HepG2 (cell line): Measurements from ENCODE around the gene DYNLT2B. TPM values are rescaled to one million over a fixed set of nuclear protein-coding genes. Genes with fewer than 3 reads are reported as not detected.

Experiments
- ARNT ChIP-seq: fragments of 450-650 bp; IDR thresholded peaks from 2 replicates; pipeline ENCODE4 v1.6.1; 2017
- HNF4G ChIP-seq, 2 experiments: sonication (generic) in 1 of 2; formaldehyde crosslinking in 1 of 2; IDR thresholded peaks; 2 replicates each; pipeline versions ENCODE4 v1.4.0 to v1.6.1; 2011 to 2020; ENCODE audit warnings: borderline replicate concordance in 2 of 2, low read depth in 2 of 2, mild to moderate bottlenecking in 2 of 2, low read length in 1 of 2, missing genetic modification reagents in 1 of 2, moderate library complexity in 1 of 2
- MAZ ChIP-seq, 2 experiments: sonication (generic) in 1 of 2; formaldehyde crosslinking in 1 of 2; IDR thresholded peaks; 2 replicates each; pipeline versions ENCODE4 v1.5.0 to v1.6.1; 2012 to 2020; ENCODE audit warnings: low read depth in 2 of 2, mild to moderate bottlenecking in 2 of 2, borderline replicate concordance in 1 of 2, improper control_type of control experiment in 1 of 2, low read length in 1 of 2, missing genetic modification reagents in 1 of 2, moderate library complexity in 1 of 2
- POLR2AphosphoS5 ChIP-seq: IDR thresholded peaks from 2 replicates; pipeline ENCODE4 v1.6.1; 2012; ENCODE audit warnings: low read depth, low read length
- POLR2G ChIP-seq: fragments of 200-400 bp; formaldehyde crosslinking; IDR thresholded peaks from 2 replicates; pipeline ENCODE4 v1.6.1; 2018; ENCODE audit warnings: mild to moderate bottlenecking, low read depth, low read length, moderate library complexity
- SATB2 ChIP-seq: sonication (generic); formaldehyde crosslinking; IDR thresholded peaks from 2 replicates; pipeline ENCODE4 v1.5.0; 2020; ENCODE audit warnings: missing genetic modification reagents
- SMAD1 ChIP-seq: sonication (generic); formaldehyde crosslinking; IDR thresholded peaks from 2 replicates; pipeline ENCODE4 v1.4.0; 2020; ENCODE audit warnings: missing genetic modification reagents, low read depth, mild to moderate bottlenecking, borderline replicate concordance
- SP5 ChIP-seq: IDR thresholded peaks from 2 replicates; pipeline ENCODE4 v1.6.1; 2016; ENCODE audit warnings: low read depth, borderline replicate concordance
- TCF7L2 ChIP-seq: IDR thresholded peaks from 2 replicates; pipeline ENCODE4 v1.6.1; 2011; ENCODE audit warnings: mild to moderate bottlenecking, low read depth, low read length, moderate library complexity
- THYN1 ChIP-seq: sonication (generic); formaldehyde crosslinking; IDR thresholded peaks from 2 replicates; pipeline ENCODE4 v1.8.1; 2023; ENCODE audit warnings: low read depth, mild to moderate bottlenecking, moderate library complexity, missing genetic modification reagents, borderline replicate concordance
- ZFAT ChIP-seq: sonication (generic); formaldehyde crosslinking; conservative IDR thresholded peaks from 2 replicates; pipeline ENCODE4 v1.8.1; 2023; ENCODE audit warnings: missing genetic modification reagents, inconsistent platforms
- ZNF577 ChIP-seq: sonication (generic); formaldehyde crosslinking; IDR thresholded peaks from 2 replicates; pipeline ENCODE4 v1.4.0; 2020; ENCODE audit warnings: mild to moderate bottlenecking, low read depth, missing genetic modification reagents, borderline replicate concordance
- ZNF816 ChIP-seq: sonication (generic); formaldehyde crosslinking; IDR thresholded peaks from 2 replicates; pipeline ENCODE4 v1.8.0; 2022; ENCODE audit warnings: missing genetic modification reagents, mild to moderate bottlenecking, borderline replicate concordance
- ZSCAN31 ChIP-seq: sonication (generic); formaldehyde crosslinking; IDR thresholded peaks from 2 replicates; pipeline ENCODE4 v1.5.0; 2020; ENCODE audit warnings: low read depth, mild to moderate bottlenecking, missing genetic modification reagents
- polyA plus RNA-seq, 8 experiments: library from polyadenylated mRNA; depleted of rRNA in 3 of 8; stranded (reverse) in 7 of 8; unstranded in 1 of 8; fragments of >200 nt; fragmentation: Illumina TruSeq in 4 of 8; extraction: Trizol in 4 of 8; gene quantifications; 2 replicates each; pipeline versions ENCODE4 v1.2.1 to v1.2.3, GENCODE V29; 2011 to 2016; ENCODE audit warnings: low read depth in 4 of 8, missing spikeins in 1 of 8, mixed read lengths in 1 of 8; ENCODE audit not compliant: insufficient read depth in 1 of 8
- total RNA-seq, 5 experiments: library from RNA; depleted of rRNA; stranded (reverse); fragments of >200 nt; fragmentation: Illumina TruSeq; extraction: Trizol; gene quantifications; 2 replicates each; pipeline ENCODE4 v1.2.3, GENCODE V29; 2016; ENCODE audit warnings: low read depth in 1 of 5
- TF ChIP-seq, protein P1 (sequence below): sonication (generic); formaldehyde crosslinking; IDR thresholded peaks from 2 replicates; pipeline ENCODE4 v1.5.0; 2020; ENCODE audit warnings: mild to moderate bottlenecking, missing genetic modification reagents
- TF ChIP-seq, protein P2 (sequence below): sonication (generic); formaldehyde crosslinking; IDR thresholded peaks from 2 replicates; pipeline ENCODE4 v1.4.0; 2020; ENCODE audit warnings: missing genetic modification reagents
- TF ChIP-seq, protein P3 (sequence below): sonication (generic); formaldehyde crosslinking; IDR thresholded peaks from 2 replicates; pipeline ENCODE4 v1.5.1; 2020; ENCODE audit warnings: missing genetic modification reagents, mild to moderate bottlenecking, borderline replicate concordance
- TF ChIP-seq, protein P4 (sequence below): sonication (generic); formaldehyde crosslinking; IDR thresholded peaks from 2 replicates; pipeline ENCODE4 v1.4.0; 2020; ENCODE audit warnings: mild to moderate bottlenecking, missing genetic modification reagents
- TF ChIP-seq, protein P5 (sequence below): sonication (generic); formaldehyde crosslinking; IDR thresholded peaks from 2 replicates; pipeline ENCODE4 v1.4.0; 2020; ENCODE audit warnings: missing genetic modification reagents

Gene DYNLT2B
- total and polyA plus RNA-seq, 2 of the 13 experiments (the other 11 are each of a cell fraction or from before 2014, with no cell fraction given): 4.0 to 7.0 TPM

DNA sequence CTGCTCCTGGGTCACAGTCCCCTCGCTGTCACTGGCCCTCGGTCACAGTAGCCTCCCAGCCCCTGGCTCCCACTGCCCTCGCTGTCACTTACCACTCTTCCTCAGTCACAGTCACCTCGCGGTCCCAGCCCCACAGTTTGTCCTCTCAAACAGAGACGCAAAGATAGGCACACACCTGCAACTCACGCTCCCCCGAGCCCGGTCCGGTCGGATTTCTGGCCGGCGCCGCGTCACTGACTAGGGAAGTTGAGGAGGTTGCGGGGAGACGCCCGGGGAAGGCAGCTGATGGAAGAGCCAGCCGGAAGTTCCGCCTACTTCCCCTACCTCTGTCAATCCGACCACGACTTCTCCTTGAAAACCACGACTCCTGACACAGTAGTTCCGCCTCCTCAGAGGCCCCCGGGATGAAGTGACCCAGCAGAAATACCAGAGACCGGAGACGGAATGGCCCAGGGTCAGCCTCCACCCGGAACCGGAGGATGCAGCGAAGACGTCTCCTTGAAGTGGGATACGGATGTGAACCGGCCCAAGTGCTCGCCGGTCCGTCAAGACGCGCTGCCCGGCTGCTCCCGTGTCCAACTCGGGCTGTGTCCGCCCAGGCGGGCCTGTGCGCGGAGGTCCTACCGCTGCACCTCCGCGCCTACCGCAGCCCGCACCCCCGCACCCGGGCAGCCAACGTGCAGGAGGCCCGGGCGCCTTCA, 30.4 kb downstream of the DYNLT2B start, which contains the start of gene PCYT1A (continued):
- peak; percentile 20; the same call in 1 of the 2 replicates for TF ChIP-seq MAZ (IDR thresholded peaks at IDR 0.05; ENCODE audit: borderline replicate concordance, low read depth, low read length)
- peak; percentile 65; the same call in 1 of the 2 replicates for TF ChIP-seq MAZ (CRISPR knock-in tag; IDR thresholded peaks at IDR 0.05; ENCODE audit: low read depth)
- no peak for TF ChIP-seq TCF7L2
- 0 out of 2 replicates have a peak, but pooled peaks have one; percentile 16 for TF ChIP-seq HNF4G (IDR thresholded peaks at IDR 0.05; ENCODE audit: borderline replicate concordance, low read depth, low read length)
- peak; percentile 8; the same call in 1 of the 2 replicates for TF ChIP-seq HNF4G (CRISPR knock-in tag; IDR thresholded peaks at IDR 0.05; ENCODE audit: borderline replicate concordance, low read depth)
- TF ChIP-seq SP5: peak; percentile 75; the same call in 1 of the 2 replicates
- TF ChIP-seq SATB2 (CRISPR knock-in tag): no peak
- TF ChIP-seq, protein P1, sequence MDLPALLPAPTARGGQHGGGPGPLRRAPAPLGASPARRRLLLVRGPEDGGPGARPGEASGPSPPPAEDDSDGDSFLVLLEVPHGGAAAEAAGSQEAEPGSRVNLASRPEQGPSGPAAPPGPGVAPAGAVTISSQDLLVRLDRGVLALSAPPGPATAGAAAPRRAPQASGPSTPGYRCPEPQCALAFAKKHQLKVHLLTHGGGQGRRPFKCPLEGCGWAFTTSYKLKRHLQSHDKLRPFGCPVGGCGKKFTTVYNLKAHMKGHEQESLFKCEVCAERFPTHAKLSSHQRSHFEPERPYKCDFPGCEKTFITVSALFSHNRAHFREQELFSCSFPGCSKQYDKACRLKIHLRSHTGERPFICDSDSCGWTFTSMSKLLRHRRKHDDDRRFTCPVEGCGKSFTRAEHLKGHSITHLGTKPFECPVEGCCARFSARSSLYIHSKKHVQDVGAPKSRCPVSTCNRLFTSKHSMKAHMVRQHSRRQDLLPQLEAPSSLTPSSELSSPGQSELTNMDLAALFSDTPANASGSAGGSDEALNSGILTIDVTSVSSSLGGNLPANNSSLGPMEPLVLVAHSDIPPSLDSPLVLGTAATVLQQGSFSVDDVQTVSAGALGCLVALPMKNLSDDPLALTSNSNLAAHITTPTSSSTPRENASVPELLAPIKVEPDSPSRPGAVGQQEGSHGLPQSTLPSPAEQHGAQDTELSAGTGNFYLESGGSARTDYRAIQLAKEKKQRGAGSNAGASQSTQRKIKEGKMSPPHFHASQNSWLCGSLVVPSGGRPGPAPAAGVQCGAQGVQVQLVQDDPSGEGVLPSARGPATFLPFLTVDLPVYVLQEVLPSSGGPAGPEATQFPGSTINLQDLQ (CRISPR knock-in tag): no peak
- TF ChIP-seq ZNF816 (CRISPR knock-in tag): no peak
- TF ChIP-seq ZSCAN31 (CRISPR knock-in tag): peak; percentile 82
- no peak for TF ChIP-seq ZNF577 (CRISPR knock-in tag)
- TF ChIP-seq, protein P2, sequence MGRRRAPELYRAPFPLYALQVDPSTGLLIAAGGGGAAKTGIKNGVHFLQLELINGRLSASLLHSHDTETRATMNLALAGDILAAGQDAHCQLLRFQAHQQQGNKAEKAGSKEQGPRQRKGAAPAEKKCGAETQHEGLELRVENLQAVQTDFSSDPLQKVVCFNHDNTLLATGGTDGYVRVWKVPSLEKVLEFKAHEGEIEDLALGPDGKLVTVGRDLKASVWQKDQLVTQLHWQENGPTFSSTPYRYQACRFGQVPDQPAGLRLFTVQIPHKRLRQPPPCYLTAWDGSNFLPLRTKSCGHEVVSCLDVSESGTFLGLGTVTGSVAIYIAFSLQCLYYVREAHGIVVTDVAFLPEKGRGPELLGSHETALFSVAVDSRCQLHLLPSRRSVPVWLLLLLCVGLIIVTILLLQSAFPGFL (CRISPR knock-in tag): no peak
- TF ChIP-seq, protein P3, sequence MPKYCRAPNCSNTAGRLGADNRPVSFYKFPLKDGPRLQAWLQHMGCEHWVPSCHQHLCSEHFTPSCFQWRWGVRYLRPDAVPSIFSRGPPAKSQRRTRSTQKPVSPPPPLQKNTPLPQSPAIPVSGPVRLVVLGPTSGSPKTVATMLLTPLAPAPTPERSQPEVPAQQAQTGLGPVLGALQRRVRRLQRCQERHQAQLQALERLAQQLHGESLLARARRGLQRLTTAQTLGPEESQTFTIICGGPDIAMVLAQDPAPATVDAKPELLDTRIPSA: peak; percentile 84; the same call in 1 of the 2 replicates
- TF ChIP-seq THYN1: no peak
- peak; percentile 84 for TF ChIP-seq POLR2AphosphoS5
- peak; percentile 96 for TF ChIP-seq POLR2G
- TF ChIP-seq ARNT: no peak
- TF ChIP-seq, protein P4, sequence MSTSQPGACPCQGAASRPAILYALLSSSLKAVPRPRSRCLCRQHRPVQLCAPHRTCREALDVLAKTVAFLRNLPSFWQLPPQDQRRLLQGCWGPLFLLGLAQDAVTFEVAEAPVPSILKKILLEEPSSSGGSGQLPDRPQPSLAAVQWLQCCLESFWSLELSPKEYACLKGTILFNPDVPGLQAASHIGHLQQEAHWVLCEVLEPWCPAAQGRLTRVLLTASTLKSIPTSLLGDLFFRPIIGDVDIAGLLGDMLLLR (CRISPR knock-in tag): no peak; the same call in 1 of the 2 replicates
- TF ChIP-seq ZFAT (CRISPR knock-in tag): no peak
- TF ChIP-seq, protein P5, sequence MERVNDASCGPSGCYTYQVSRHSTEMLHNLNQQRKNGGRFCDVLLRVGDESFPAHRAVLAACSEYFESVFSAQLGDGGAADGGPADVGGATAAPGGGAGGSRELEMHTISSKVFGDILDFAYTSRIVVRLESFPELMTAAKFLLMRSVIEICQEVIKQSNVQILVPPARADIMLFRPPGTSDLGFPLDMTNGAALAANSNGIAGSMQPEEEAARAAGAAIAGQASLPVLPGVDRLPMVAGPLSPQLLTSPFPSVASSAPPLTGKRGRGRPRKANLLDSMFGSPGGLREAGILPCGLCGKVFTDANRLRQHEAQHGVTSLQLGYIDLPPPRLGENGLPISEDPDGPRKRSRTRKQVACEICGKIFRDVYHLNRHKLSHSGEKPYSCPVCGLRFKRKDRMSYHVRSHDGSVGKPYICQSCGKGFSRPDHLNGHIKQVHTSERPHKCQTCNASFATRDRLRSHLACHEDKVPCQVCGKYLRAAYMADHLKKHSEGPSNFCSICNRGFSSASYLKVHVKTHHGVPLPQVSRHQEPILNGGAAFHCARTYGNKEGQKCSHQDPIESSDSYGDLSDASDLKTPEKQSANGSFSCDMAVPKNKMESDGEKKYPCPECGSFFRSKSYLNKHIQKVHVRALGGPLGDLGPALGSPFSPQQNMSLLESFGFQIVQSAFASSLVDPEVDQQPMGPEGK (CRISPR knock-in tag): peak; percentile 71
- TF ChIP-seq SMAD1 (CRISPR knock-in tag): peak; percentile 90
